Mucosa of descending colon (tissue), 3 donors: Measurements from ENCODE around the gene TCIRG1. TPM values are rescaled to one million over a fixed set of nuclear protein-coding genes. Genes with fewer than 3 reads are reported as not detected.
A peak's percentile ranks its signal among the peaks of the same experiment; 100 is the strongest.
"Not testable (repeated sequence)": the region's sequence is repeated elsewhere in the genome, so short reads cannot be mapped to it uniquely, and the experiment has no call there.

Experiments
- ATAC-seq: fragments of 200-7000 bp; cut with Tn5 transposase; one replicate; pipeline ENCODE4 v1.9.1; 2020; ENCODE audit warnings: mild to moderate bottlenecking, moderate library complexity
- DNase-seq, 3 donors: peaks; one replicate each; pipeline ENCODE4 v3.0.0-alpha.2; 2020
- H3K36me3 ChIP-seq: fragments of 200-600 bp; one replicate; pipeline ENCODE4 v1.8.0; 2021; ENCODE audit warnings: low read depth, mild to moderate bottlenecking
- H3K4me1 ChIP-seq: fragments of 200-600 bp; one replicate; pipeline ENCODE4 v1.8.0; 2021; ENCODE audit warnings: low read depth, mild to moderate bottlenecking
- H3K4me3 ChIP-seq: fragments of 200-600 bp; one replicate; pipeline ENCODE4 v1.8.0; 2021; ENCODE audit warnings: mild to moderate bottlenecking
- H3K9me3 ChIP-seq: fragments of 200-600 bp; one replicate; pipeline ENCODE4 v1.8.0; 2021; ENCODE audit warnings: mild to moderate bottlenecking
- intact Hi-C, 2 donors: fragments of 100-400 bp; cut with DNase I in 1 of 2; cut with micrococcal nuclease in 1 of 2; formaldehyde crosslinking; loops; one replicate each; pipeline versions ENCODE4 v1.11.0 to v1.11.1; 2022; cut with DNase I, micrococcal nuclease
- total RNA-seq, 3 donors: library from RNA; stranded (reverse); fragmentation: NEBNext Ultra II Directional in 2 of 3; extraction: Animal tissue kit (Norgen Biotek cat#: 25700) in 2 of 3; gene quantifications; one replicate each; pipeline versions ENCODE4 v1.2.1 to v1.2.4, GENCODE V29; 2021 to 2023
- TF ChIP-seq, protein P1 (sequence below): fragments of 200-600 bp; IDR thresholded peaks from one replicate; pipeline ENCODE4 v1.8.0; 2022; ENCODE audit warnings: antibody characterized with exemption, mild to moderate bottlenecking
- donor health status: DM: no; HTN: no; CAD: no; lungs with moderate emphysema.
- donor health status: DM: no; HTN: no; CAD: no.
- donor health status: DM: no; HTN: yes; CAD: no.

Gene TCIRG1
- total RNA-seq, 3 donors from 2014 or later, result 155 to 189 (median 166) TPM

GRCh38 chr11:68089679-68090078 is 50.9 kb downstream of the TCIRG1 start:
- DNase-seq, result no peak
- no peaks in the 10 kb centered on the region for H3K36me3 ChIP-seq
- peak; percentile 48 for ATAC-seq
- peaks cover 20% of the 10 kb centered on the region for H3K4me1 ChIP-seq
- H3K4me3 ChIP-seq, result no peak overlapping the region
- TF ChIP-seq, protein P1, sequence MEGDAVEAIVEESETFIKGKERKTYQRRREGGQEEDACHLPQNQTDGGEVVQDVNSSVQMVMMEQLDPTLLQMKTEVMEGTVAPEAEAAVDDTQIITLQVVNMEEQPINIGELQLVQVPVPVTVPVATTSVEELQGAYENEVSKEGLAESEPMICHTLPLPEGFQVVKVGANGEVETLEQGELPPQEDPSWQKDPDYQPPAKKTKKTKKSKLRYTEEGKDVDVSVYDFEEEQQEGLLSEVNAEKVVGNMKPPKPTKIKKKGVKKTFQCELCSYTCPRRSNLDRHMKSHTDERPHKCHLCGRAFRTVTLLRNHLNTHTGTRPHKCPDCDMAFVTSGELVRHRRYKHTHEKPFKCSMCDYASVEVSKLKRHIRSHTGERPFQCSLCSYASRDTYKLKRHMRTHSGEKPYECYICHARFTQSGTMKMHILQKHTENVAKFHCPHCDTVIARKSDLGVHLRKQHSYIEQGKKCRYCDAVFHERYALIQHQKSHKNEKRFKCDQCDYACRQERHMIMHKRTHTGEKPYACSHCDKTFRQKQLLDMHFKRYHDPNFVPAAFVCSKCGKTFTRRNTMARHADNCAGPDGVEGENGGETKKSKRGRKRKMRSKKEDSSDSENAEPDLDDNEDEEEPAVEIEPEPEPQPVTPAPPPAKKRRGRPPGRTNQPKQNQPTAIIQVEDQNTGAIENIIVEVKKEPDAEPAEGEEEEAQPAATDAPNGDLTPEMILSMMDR, result no peak
- no peaks in the 10 kb centered on the region for H3K9me3 ChIP-seq
- intact Hi-C loops, result no loop called here

DNA sequence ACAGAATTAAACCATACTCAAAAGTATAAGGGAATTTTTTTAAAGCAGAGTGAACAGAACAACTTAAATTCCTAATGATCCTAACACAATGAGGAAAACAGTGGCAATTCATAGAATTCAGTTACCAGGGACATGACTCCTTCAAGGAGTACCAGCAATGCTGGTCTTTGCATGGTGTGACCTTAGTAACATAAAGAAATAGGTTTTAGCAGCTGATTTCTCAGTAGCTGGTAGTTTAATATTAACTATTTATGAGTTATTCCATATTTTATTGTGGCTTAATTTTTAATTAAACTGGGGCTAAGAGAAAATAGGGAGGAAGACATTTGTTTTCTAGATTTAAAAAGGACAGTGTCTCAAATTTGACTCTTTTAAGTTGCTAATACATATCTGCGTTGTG is 51.5 kb downstream of the TCIRG1 start:
- Histone ChIP-seq H3K9me3 (no peaks in the 10 kb centered on the region), H3K4me3 (no peak overlapping the region), H3K36me3 (no peaks in the 10 kb centered on the region), H3K4me1 (peaks cover 20% of the 10 kb centered on the region)
- TF ChIP-seq, protein P1, result no peak
- no peak for DNase-seq
- intact Hi-C loops, result no loop called here
- peak; percentile 55 for ATAC-seq

GRCh38 chr11:68090706-68091105 is 51.9 kb downstream of the TCIRG1 start:
- H3K4me3 ChIP-seq, result no peak overlapping the region
- no peaks in the 10 kb centered on the region for H3K9me3 ChIP-seq
- intact Hi-C loops, result no loop called here
- H3K36me3 ChIP-seq, result no peaks in the 10 kb centered on the region
- DNase-seq (peak in 1 of 3 donors; percentile 57), ATAC-seq (peak; percentile 97)
- TF ChIP-seq, protein P1, result no peak
- H3K4me1 ChIP-seq, result peaks cover 20% of the 10 kb centered on the region

DNA sequence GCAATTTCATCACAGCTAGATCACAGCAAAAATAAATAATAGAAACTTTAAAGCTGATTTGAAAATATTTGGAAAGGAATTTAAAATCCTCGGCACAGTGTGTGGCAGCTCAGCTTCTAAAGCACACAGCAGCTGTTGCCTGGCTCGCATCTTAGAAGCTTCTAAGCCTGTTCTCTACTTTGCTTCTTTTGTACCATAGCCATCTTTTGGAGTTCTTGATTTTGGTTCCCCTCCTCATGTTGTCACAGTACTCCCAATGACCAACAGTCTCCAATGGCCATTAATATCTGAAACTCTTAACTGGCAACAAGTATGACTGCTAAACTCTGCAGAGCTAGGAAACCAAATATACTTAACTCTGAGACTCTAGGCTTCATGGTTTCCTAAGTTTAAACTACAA is 53.6 kb downstream of the TCIRG1 start:
- intact Hi-C loops, result no loop called here
- Histone ChIP-seq H3K36me3 (no peaks in the 10 kb centered on the region), H3K4me1 (peaks cover 20% of the 10 kb centered on the region), H3K4me3 (no peak overlapping the region), H3K9me3 (no peaks in the 10 kb centered on the region)
- no peak for DNase-seq
- no peak for ATAC-seq
- TF ChIP-seq, protein P1, result no peak

DNA sequence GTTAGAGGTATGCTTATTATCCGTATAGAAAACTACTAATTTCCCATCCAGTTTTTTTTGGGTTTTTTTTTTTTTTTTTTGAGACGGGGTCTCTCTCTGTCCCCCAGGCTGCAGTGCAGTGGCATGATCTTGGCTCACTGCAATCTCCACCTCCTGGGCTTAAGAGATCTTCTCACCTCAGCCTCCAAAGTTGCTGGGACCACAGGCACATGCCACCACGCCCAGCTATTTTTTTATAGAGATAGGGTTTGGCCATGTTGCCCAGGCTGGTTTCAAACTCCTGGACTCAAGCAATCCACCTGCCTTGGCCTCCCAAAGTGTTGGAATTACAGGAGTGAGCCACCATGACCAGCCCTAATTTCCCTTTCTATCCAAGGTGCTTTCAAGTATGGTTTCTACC is 54.1 kb downstream of the TCIRG1 start:
- H3K9me3 ChIP-seq, intact Hi-C loops, ATAC-seq, H3K4me3 ChIP-seq, H3K36me3 ChIP-seq, DNase-seq: not testable (repeated sequence)
- H3K4me1 ChIP-seq, result peaks cover 20% of the 10 kb centered on the region

GRCh38 chr11:68093565-68093964 is 54.7 kb downstream of the TCIRG1 start:
- no peak for ATAC-seq
- DNase-seq, result no peak
- TF ChIP-seq, protein P1, result no peak
- no peak overlapping the region for H3K4me3 ChIP-seq
- no peaks in the 10 kb centered on the region for H3K9me3 ChIP-seq
- H3K4me1 ChIP-seq, result peaks cover 20% of the 10 kb centered on the region
- intact Hi-C loops, result no loop called here
- H3K36me3 ChIP-seq, result no peaks in the 10 kb centered on the region
